ENCODE data around the gene FEN1. TPM values are rescaled to one million over a fixed set of nuclear protein-coding genes. Genes with fewer than 3 reads are reported as not detected.

Gene FEN1
- total and polyA plus RNA-seq, 4 donors: 4.5 to 46.5 (median 9.5) TPM

GRCh38 chr11:61838501-61838900 is 45.8 kb downstream of the FEN1 start:
- Histone ChIP-seq H3K36me3 (ENCODE audit: control insufficient read depth in 4 of 4, insufficient read depth in 3 of 4, low read depth in 1 of 4, low read length in 3 of 4) (peaks cover 4 to 26% (median 13%) of the 10 kb centered on the region in 4 donors), H3K27ac (ENCODE audit: low read depth in 1 of 2, low read length in 2 of 2) (no peak overlapping the region), H3K27me3 (ENCODE audit: control insufficient read depth in 4 of 4, insufficient read depth in 4 of 4, low read length in 3 of 4) (no peaks in the 10 kb centered on the region), H3K4me3 (ENCODE audit: low read depth in 1 of 3, low read length in 3 of 3) (no peak overlapping the region), H3K4me1 (ENCODE audit: control insufficient read depth in 4 of 4, insufficient read depth in 4 of 4, low read length in 3 of 4) (peaks cover 0 to 2% (median 0%) of the 10 kb centered on the region in 4 donors), H3K9me3 (ENCODE audit: control insufficient read depth in 4 of 4, low read length in 3 of 4) (no peaks in the 10 kb centered on the region), H3K9ac (ENCODE audit: low read depth in 1 of 2, low read length in 2 of 2) (no peak overlapping the region)
- 98% methylated on average over 5 of the region's 5 CpGs for WGBS
- DNase-seq (ENCODE audit: low spot score): no peak
- TF ChIP-seq, protein P1, sequence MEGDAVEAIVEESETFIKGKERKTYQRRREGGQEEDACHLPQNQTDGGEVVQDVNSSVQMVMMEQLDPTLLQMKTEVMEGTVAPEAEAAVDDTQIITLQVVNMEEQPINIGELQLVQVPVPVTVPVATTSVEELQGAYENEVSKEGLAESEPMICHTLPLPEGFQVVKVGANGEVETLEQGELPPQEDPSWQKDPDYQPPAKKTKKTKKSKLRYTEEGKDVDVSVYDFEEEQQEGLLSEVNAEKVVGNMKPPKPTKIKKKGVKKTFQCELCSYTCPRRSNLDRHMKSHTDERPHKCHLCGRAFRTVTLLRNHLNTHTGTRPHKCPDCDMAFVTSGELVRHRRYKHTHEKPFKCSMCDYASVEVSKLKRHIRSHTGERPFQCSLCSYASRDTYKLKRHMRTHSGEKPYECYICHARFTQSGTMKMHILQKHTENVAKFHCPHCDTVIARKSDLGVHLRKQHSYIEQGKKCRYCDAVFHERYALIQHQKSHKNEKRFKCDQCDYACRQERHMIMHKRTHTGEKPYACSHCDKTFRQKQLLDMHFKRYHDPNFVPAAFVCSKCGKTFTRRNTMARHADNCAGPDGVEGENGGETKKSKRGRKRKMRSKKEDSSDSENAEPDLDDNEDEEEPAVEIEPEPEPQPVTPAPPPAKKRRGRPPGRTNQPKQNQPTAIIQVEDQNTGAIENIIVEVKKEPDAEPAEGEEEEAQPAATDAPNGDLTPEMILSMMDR (IDR thresholded peaks at IDR 0.05; ENCODE audit: low read depth, low read length, missing input control): no peak
- TF ChIP-seq FOXA2 (IDR thresholded peaks at IDR 0.05) (no peak), RAD21 (IDR thresholded peaks at IDR 0.05) (no peak), HNF4A (conservative IDR thresholded peaks at IDR 0.05) (no peak), GABPA (IDR thresholded peaks at IDR 0.05 in 1 of 2, conservative IDR thresholded peaks at IDR 0.05 in 1 of 2) (no peak), NR2F2 (IDR thresholded peaks at IDR 0.05) (no peak), ATF3 (IDR thresholded peaks at IDR 0.05) (no peak), TAF1 (conservative IDR thresholded peaks at IDR 0.05) (no peak), FOXA1 (IDR thresholded peaks at IDR 0.05) (no peak), YY1 (IDR thresholded peaks at IDR 0.05) (no peak), ZBTB33 (IDR thresholded peaks at IDR 0.05) (no peak), SP1 (IDR thresholded peaks at IDR 0.05) (no peak), EGR1 (IDR thresholded peaks at IDR 0.05; ENCODE audit: low read depth in 2 of 2) (no peak), RXRA (IDR thresholded peaks at IDR 0.05) (no peak), JUND (IDR thresholded peaks at IDR 0.05) (no peak), MAX (IDR thresholded peaks at IDR 0.05) (no peak), HNF4G (IDR thresholded peaks at IDR 0.05) (no peak)
- TF ChIP-seq, protein P2, sequence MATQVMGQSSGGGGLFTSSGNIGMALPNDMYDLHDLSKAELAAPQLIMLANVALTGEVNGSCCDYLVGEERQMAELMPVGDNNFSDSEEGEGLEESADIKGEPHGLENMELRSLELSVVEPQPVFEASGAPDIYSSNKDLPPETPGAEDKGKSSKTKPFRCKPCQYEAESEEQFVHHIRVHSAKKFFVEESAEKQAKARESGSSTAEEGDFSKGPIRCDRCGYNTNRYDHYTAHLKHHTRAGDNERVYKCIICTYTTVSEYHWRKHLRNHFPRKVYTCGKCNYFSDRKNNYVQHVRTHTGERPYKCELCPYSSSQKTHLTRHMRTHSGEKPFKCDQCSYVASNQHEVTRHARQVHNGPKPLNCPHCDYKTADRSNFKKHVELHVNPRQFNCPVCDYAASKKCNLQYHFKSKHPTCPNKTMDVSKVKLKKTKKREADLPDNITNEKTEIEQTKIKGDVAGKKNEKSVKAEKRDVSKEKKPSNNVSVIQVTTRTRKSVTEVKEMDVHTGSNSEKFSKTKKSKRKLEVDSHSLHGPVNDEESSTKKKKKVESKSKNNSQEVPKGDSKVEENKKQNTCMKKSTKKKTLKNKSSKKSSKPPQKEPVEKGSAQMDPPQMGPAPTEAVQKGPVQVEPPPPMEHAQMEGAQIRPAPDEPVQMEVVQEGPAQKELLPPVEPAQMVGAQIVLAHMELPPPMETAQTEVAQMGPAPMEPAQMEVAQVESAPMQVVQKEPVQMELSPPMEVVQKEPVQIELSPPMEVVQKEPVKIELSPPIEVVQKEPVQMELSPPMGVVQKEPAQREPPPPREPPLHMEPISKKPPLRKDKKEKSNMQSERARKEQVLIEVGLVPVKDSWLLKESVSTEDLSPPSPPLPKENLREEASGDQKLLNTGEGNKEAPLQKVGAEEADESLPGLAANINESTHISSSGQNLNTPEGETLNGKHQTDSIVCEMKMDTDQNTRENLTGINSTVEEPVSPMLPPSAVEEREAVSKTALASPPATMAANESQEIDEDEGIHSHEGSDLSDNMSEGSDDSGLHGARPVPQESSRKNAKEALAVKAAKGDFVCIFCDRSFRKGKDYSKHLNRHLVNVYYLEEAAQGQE (IDR thresholded peaks at IDR 0.05): no peak

Measured in liver (tissue), 9 donors.